ELF-1 (cell line): Measurements from ENCODE around the gene UQCRH.

ENCODE experiments used
- DNase-seq: peaks from one replicate; pipeline ENCODE4 v3.0.0-alpha.2; 2016; ENCODE audit warnings: low read depth, low spot score

The UQCRH gene

DNA sequence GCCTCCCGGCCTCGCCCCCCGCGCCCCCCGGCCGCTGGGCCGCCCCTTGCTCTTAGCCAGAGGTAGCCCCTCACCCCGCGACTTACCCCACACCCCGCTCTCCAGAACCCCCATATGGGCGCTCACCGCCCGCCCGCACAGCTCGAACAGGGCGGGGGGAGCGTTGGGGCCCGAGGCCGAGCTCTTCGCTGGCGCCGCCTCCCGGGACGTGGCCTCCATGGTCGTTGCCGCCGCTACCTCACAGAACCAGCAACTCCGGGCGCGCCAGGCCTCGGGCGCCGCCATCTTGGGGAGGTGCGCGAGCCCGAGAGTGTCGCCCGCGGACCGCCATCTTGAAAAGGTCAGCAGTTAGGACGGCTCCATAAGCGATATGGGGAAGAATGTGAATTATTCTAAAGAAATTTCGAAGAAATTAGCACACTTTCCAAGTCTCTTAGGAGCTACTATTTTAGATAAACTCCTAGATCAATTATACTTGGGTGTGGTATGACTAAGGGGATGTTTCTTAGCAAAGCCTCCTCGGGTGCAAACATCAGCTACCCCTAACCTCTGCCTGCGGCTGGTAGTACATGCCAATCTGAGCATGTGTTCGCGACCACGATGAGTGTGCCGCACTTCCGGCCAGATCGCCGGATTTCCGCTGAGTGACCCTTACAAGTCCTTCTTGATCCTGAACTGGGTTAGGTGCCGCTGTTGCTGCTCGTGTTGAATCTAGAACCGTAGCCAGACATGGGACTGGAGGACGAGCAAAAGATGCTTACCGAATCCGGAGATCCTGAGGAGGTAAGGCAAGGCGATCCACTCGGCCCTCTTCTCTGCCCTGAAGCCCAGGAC is at the start of gene UQCRH, which contains the start of gene LRRC41:
UQCRH (plus strand) TSS at position 661 of the 834 bp plus-strand sequence; CDS start at position 730, 69 bp downstream.
LRRC41 (minus strand) TSS at position 579 of the 834 bp plus-strand sequence; CDS start at position 285, 294 bp downstream.
- peak; percentile 98 for DNase-seq

DNA sequence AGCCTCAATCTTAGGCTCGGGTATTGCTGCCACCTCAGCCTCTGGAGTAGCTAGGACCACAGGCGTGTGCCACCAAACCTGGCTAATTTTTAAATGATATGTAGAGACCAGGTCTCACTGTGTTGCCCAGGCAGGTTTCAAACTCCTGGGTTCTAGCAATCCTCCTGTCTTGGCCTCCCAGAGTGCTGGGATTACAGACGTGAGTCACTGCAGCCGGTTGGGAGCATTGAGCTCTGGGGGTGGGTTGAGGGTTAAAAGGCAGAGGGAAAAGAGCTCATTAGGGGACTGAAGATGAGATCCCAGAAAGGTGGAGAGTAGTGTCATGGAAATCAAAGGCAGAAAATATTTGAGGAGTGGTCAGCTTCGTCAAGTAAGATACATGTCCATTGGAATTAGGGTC is 48.8 kb upstream of the UQCRH start:
- DNase-seq, result no peak

DNA sequence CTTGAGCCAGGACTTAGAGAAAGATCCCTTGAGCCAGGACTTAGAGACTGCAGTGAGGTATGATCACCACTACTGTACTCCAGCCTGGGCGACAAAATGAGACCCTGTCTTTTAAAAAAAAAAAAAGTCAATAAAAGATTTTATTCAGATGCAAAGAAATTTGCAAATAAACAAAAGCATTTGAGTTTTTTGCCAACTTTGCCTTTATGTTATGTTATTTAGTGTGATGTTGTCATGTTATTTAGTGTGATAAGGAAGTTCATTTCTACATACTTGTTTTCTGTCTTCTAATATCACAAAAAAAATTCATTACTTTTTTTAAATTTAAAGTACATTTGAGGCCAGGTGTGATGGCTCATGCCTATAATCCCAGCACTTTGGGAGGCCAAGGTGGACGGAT is 47.0 kb upstream of the UQCRH start:
- DNase-seq, result no peak

DNA sequence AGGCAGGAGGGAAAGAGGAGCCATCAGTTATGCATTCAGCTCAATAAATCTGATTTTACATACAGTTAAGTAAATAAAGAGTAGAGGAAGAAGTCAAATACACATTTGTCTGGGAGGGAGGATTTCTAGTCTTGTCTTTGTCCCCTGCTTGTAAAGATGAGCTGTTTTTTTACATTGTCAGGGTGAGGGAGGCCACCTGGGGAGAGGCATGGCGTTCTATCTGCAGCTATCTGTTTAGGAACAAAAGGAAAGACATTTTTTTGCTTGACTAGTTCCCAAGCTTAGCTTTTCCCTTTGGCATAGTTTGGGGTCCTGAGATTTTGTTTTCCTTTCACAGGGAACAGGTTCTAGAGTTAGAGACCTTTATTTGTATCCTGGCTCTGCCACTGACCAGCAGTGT is 41.0 kb upstream of the UQCRH start:
- DNase-seq, result no peak

DNA sequence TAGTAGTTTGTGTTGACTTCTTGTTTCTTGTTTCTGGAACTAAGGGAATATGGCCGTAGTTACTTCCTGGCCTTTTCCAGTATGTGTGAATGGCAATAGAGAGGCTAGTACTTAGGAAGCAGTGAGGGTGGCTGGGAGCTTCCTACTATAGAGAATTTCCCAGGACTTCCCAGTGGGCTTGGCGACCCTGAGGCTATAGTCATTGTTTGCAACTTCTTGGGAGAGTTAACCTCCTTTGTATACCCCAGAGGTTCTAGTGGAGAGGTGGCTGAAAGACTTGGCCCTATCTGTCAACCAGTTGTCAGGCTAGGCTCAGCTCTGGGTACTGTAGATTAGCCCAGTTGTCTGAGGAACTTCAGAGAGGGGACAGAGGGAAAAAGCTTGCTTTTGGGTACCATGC is 40.4 kb upstream of the UQCRH start:
- DNase-seq, result peak; percentile 85

DNA sequence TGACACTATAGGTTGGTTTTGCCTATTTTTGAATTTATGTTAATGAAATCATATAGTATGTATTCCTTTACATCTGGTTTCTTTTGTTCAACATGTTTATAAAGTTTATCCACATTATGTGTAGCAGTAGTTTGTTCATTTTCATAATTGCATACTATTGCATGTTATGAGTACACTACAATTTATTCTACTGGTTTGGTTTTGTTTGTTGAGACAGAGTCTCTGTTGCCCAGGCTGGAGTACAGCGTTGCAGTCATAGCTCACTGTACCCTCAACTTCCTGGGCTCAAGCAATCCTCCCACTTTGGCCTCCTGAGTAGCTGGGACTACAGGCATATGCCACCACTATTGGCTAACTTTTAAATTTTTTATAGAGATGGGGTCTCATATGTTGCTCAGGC is 34.9 kb upstream of the UQCRH start:
- no peak for DNase-seq

DNA sequence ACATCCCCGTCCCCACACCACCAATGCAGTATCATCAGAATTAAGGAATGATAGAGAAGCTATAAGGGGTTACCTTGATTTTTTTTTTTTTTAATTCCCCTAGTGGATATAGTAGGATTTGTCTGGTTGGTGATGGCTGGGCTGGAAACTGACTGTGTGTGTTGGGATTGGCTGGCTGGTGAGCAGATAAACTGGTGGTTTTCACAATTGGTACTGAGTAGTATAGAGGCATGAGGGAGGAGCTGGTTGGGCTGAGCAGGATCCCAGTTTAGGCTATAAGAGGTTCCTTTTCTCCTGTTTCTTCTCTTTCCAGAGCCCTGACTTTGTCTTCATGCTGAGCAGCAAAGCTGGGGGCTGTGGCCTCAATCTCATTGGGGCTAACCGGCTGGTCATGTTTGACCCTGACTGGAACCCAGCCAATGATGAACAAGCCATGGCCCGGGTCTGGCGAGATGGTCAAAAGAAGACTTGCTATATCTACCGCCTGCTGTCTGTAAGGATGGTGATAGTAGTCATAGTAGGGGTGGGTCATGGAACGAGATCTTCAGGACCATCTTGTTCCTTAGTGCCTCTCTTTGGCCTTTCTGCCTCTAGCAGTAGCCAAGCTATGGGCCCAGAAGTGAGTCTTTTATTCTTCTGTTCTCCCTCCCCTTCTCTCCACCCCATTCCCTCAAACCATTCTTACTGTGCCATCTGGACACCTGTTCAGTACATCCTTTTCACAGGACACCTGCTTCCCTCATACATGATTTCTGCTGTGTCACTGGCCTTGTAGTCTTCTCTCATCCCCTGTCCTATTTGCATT is 29.1 kb upstream of the UQCRH start:
- no peak for DNase-seq

DNA sequence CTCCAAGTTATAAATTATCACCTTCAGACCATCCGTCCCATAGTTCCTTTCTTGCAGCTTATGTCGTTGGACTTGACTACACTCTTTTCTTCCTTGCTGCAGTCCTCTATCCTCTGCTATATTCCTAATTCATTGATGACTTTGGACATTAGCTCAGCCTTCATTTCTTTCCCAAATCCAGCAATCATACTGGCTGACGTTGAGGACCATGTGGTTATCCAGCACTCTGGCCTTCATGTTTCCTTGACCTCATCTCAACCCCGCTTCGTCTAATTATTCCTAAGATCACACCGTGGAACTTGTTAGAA is 28.5 kb upstream of the UQCRH start:
- no peak for DNase-seq

DNA sequence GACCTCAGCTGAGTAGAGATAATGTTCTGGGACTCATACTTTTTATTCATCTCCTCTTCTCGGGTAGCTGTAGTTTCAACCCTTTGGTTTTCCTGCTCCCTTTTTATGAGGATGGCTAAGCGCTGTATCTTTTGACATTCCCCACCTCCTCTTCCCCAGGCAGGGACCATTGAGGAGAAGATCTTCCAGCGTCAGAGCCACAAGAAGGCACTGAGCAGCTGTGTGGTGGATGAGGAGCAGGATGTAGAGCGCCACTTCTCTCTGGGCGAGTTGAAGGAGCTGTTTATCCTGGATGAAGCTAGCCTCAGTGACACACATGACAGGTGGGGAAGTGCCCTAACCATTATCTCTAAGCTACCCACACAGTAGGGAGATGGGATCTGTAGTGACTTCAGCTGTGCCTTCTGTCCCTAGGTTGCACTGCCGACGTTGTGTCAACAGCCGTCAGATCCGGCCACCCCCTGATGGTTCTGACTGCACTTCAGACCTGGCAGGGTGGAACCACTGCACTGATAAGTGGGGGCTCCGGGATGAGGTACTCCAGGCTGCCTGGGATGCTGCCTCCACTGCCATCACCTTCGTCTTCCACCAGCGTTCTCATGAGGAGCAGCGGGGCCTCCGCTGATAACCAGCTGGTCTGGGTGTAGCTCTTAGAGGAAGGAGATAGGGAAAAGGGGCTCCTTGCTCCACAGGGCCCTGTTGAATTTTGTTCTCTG is 25.7 kb upstream of the UQCRH start:
- no peak for DNase-seq

DNA sequence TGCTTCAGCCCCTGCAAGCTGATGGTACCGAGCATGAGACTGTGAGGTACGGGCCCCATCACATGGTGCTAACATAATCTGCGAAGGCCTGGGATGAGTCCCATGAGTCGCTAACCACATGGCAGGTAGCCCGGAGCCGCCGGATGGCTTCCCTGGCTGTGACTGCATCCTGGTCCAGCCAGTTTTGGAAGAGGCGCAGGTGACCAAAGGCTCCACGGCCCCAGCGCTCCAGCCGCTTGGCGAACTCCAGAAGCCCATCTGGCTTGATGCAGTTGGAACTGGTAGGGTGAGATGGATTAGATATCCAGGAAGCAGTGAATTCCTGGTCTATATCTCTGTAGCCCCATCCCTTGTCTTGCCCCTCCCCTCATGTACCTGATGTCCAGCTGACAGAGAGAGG is 24.7 kb upstream of the UQCRH start:
- no peak for DNase-seq

DNA sequence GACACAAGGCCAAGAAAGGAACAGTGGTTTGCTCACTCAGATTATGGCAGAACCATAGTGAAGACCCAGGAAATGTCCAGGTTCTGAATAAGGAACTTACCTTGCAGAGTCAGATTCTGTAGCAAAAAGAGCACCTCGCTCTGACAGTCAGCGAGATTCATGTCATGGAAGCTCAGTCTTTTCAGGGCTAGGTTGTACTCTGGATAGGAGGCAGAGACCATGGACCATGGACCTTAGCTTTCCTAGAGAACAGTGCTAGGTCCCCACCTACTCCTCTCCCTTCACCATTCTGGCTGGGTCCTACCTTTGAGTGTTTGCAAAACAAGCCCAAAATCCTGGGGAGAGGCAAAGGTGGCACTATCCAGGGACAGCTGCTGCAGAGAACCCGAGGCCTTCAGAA is 23.4 kb upstream of the UQCRH start:
- DNase-seq, result no peak

DNA sequence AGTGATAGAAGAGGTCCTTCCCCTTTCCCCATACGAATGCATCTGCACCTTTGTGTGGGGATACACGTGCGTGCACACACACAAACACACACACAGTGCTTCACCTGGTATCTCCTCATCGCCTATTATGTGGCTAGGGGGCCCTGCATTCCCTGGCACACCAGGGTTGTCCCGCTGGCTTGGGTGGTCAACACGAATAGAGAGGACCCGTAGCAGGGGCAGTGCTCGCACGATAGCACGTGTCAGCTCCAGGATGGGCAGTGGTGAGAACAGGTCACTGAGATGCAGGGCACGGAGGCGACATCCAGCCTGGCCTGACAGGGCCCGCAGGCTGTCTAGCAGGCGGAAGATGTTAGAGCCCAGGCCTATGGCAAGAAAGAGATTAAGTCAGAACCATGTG is 22.5 kb upstream of the UQCRH start:
- no peak for DNase-seq

DNA sequence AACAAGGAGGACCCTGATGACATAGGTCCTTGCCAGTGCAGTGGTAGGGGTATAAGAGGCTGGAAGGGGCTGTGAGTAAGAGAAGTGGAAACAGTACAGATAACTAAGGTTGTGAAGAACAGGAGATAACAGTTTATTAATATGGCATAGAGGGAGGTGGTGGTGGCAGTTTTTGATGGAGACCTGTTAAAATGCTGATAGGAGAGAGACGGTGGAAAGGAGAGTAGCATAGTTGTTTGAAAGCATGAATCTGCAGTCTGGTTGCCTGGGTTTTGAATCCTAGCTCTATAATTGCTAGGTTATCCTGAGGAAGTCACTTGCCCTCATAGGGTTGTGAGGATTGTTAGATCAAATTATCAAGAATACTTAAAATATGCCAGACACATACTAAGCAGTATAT is 19.4 kb upstream of the UQCRH start:
- DNase-seq, result no peak

DNA sequence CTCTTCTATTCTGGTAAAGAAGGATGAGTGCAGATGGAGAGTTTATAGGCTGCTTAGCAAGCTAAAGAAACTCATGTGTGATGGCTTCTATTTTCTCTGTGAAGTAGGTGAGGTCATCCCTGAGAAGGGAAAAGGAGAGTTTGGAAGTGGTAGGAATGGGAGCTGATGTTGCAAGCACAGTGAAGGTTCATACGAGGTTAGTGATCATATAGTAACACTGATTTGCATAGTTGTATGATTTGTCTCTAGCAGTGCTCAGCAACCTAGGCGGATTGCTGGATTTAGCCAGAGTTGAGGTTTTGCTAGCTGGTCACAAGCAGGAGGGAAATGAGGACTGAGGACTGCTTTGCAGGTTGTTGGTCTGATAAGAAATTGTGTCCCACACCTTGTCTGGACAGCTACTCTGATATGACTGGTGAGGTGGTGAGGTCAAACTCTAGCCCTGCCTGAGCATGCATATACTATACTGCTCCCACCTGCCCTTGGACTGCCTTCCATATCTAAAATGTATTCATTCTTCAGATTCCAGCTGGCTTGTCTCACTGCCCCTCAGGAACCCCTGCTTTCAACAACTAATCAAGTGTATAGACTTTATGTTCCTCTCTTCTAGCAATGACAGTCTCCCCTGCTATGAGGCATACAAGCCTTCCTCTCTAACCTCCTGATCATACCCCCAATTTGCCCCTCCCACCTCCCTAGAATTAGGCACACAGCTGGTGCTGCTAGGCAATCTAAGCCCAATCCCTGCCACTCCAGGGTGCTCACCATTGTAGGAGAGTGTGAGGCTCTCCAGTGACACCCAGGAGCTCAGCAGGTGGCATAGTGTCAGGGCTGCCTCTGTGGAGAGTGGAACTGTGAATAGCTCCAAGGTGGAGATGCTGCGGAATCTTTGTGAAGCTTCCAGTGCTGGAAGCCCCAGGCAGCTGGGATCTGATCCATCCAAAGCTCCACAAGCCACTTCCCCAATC is 18.6 kb upstream of the UQCRH start:
- no peak for DNase-seq

DNA sequence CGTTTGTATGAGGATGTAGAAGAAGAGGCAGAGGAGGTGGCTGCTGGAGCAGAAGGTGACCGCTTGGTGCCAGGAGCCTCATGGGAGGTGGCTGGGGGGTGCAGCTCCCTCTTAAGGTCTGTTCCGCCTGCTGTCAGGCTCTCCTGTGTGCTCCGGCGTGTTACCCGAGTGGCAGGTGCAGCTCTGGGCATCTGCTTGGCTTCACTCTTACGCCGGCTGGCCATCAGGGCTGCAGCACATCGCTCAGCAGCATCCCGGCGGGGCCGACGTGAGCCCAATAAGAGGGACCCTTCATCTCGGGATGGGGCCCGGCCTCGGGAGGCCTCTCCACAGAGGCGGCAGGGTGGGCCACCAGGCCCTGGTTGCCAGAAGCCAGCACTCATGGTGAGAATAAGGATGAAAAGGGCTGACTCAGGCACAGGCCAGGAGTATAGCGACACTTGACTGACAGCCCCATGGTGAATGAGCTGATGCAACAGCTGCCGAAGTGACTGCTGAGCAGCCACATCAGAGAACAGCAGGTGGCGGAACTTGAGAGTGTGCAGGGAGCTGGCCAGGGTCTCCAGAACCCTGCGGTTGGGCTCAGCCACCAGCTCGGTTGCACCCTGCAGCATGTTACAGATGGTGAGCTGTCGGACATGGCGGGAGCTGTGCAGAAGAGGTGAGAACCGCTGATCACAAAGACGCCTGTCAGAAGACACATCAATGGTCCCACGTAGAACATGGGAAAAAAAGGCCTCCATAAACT is 17.6 kb upstream of the UQCRH start:
- DNase-seq, result peak; percentile 94

DNA sequence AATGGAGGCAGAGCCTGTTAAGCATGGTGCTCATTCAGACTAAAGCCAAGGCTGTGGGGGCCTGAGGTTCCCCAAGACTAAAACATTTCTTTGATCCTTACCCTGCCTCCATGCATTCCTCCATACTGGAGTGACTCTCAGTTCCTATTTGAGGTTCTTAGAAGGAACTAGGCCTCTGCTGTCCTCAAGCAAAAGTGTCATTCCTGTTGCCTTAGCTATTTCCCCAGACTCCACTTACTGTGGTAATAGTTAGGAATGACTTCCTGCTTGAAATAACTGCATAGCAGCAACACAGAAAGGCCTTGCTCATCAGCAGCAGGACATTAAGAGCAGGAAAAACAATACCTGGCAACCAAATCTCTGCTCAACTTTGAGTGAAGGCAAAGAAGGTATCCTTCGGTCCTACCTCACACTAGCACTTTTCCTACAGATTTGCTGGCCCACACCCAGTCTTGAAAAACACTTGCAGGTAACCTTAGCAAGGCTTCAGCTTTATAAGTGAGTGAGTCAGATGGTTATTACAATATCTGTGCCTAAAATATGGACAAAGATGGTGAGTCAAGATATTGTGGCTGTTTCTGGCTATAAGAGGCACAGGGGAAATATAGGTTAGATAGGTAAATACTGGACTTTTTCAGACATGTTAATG is 14.9 kb upstream of the UQCRH start:
- no peak for DNase-seq

DNA sequence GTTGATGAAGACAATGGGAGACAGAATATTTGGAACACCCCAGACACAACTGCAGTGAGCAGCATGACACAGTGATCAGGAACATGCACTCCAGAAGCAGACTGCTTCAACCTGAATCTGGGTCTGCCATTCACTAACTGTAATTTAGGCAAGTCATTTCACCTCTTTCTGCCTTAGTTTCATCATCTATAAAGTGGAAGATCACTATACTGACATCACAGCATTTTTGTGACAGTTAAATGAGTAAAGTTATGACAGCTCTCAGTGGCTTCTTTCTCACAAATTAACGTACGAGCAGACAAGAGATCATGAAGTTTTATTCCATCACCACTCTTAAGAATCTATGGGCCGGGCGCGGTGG is 14.4 kb upstream of the UQCRH start:
- no peak for DNase-seq

DNA sequence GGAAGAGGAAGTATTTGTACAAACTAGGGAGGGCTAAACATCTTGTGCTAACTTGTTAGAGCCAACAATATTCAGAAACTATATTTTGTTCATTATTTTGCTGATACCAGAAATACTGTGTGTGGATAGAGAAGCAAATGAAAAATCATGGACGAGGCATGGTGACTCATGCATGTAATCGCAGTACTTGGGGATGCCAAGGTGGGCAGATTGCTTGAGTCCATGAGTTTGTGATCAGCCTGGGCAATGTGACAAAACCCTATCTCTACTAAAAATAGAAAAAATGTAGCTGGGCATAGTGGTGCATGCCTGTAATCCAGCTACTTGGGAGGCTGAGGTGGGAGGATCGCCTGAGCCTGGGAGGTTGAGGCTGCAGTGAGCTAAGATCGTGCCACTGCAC is 13.5 kb upstream of the UQCRH start:
- no peak for DNase-seq

DNA sequence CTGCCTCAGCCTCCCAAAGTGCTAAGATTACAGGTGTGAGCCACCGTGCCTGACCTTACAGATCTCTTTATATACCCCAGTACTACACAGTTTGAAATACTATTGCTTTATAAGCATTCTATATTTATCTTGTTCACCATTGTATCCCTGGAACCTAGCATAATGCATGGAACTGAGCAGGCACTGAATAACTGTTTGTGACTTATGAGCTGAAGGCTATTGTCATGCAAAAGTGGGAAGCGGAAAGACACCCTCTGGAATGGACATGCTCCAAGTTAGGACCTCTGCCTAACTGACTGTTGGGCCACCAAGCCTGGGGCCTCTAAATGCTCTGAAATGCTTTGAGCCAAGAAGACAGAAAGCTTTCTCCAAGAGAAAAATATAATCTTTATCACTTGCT is 8.2 kb upstream of the UQCRH start:
- no peak for DNase-seq

DNA sequence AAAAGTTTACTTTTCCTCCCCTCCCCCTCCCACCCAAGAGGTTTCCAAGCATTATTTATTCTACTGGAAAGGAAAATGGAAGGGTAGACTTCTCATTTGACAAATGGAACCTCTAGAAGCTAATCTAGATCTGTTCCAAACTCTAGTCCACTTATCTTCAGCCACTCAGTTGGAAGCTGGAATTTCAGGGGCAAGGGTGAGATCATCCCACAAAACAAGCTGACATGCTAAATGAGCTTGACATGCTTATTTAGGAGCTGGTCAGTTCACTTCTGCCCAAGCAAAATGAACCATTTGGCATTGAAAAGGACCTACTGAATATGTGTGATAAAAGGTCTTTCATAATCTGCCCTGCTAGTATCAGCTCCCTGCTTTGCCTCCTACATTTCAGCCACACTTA is 5.1 kb upstream of the UQCRH start:
- DNase-seq, result no peak
